Measurements from ENCODE around the gene QRFPR. TPM values are rescaled to one million over a fixed set of nuclear protein-coding genes. Genes with fewer than 3 reads are reported as not detected.

Gene QRFPR
- total RNA-seq, 2 donors from 2014 or later: 0.40 TPM; not detected in 1

DNA sequence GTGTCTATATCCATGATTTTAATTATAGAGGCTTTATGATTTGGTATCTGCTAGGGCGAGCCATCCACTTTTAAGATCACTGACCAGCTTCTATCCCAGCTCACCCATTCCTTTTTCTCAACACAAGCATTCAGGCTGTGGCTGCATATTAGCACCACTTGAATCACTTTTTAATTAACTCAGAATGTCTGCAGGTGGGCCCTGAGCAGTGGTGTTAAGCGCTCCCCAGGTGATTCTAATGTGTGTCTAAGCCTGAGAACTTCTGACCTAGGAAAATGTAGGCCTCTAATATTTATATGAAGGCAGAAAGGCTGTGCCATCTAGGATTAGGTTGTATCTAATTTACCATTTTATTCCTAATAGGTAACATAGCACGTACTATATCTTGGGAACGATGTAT lies 19.8 kb upstream of the QRFPR start:
- intact Hi-C loops (cut with DNase I): no loop called here
- TF ChIP-seq CTCF (IDR thresholded peaks at IDR 0.05): no peak
- TF ChIP-seq POLR2A (IDR thresholded peaks at IDR 0.05): no peak
- no peak for TF ChIP-seq POLR2AphosphoS5 (IDR thresholded peaks at IDR 0.05)
- no peak for DNase-seq (ENCODE audit: low spot score)
- 98% methylated on average over 4 of the region's 4 CpGs for WGBS
- no peaks in the 10 kb centered on the region for H3K4me1 ChIP-seq (replicated peaks)
- H3K36me3 ChIP-seq: no peaks in the 10 kb centered on the region
- H3K27ac ChIP-seq: no peak overlapping the region
- H3K27me3 ChIP-seq (replicated peaks; ENCODE audit: insufficient read depth): no peaks in the 10 kb centered on the region
- no peak overlapping the region for H3K4me3 ChIP-seq
- H3K9me3 ChIP-seq: no peaks in the 10 kb centered on the region

DNA sequence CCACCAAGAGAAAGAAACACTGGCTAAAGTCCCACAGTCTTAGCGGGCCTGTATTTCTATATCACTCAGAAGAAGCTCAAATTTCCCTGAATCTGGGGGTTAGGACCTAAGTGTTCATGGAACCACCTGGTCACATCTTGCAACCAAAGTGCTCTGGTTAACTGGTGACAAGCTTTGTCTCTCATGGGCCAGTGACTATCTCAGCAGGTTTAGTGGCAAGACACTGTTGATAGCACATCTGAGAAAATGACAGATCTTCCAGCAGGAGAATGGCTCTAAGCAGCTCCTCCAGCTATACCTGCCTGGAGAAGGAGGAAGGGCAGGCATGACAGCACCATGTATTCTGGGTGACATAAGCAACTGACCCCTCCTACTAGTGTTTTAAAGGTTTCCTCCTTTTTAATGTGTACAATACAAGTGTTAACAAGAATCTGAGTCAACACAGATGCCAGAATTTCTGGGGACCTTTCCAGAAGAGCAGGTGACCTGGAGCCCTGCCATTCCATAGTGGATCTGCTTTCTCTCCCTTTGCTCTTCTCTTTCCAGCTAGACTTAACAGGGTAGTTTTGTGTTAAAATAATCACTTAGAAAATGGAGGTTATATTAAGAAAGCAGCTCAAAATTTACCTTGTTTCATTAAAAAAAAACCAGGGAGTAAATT lies 17.3 kb upstream of the QRFPR start:
- TF ChIP-seq POLR2AphosphoS5 (IDR thresholded peaks at IDR 0.05) (peak; percentile 51), CTCF (IDR thresholded peaks at IDR 0.05) (no peak), POLR2A (IDR thresholded peaks at IDR 0.05) (no peak)
- Histone ChIP-seq H3K36me3 (no peaks in the 10 kb centered on the region), H3K4me1 (replicated peaks) (no peaks in the 10 kb centered on the region), H3K9me3 (no peaks in the 10 kb centered on the region), H3K4me3 (no peak overlapping the region), H3K27me3 (replicated peaks; ENCODE audit: insufficient read depth) (no peaks in the 10 kb centered on the region), H3K27ac (no peak overlapping the region)
- intact Hi-C loops (cut with DNase I): no loop called here
- DNase-seq (ENCODE audit: low spot score): peak; percentile 18
- 29% methylated on average over 1 of the region's 1 CpG for WGBS

DNA sequence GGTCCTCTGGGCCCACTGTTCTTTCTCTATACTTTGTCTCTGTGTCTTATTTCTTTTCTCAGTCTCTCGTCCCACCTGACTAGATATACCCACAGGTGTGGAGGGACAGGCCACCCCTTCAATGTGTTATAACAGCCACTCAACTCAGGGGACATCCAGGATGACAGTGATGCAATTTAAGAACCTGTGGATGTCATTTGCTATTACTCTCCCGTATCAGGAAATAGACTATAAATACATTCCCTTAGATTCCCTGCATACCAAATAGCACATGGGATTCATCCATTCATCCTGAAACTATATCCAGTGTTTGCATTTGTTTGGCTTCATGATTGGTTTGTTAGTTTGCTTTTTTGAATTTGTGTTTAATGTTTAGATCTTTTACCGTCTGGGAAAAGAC lies 16.6 kb upstream of the QRFPR start:
- no peak for TF ChIP-seq POLR2A (IDR thresholded peaks at IDR 0.05)
- no peak for TF ChIP-seq POLR2AphosphoS5 (IDR thresholded peaks at IDR 0.05)
- no peak for TF ChIP-seq CTCF (IDR thresholded peaks at IDR 0.05)
- no peak overlapping the region for H3K27ac ChIP-seq
- no peaks in the 10 kb centered on the region for H3K36me3 ChIP-seq
- no peak for DNase-seq (ENCODE audit: low spot score)
- no peaks in the 10 kb centered on the region for H3K4me1 ChIP-seq (replicated peaks)
- no peaks in the 10 kb centered on the region for H3K9me3 ChIP-seq
- 45% methylated on average over 3 of the region's 3 CpGs for WGBS
- no peaks in the 10 kb centered on the region for H3K27me3 ChIP-seq (replicated peaks; ENCODE audit: insufficient read depth)
- intact Hi-C loops (cut with DNase I): no loop called here
- no peak overlapping the region for H3K4me3 ChIP-seq

GRCh38 chr4:121392426-121393086 lies 11.7 kb upstream of the QRFPR start:
- Histone ChIP-seq H3K27me3 (replicated peaks; ENCODE audit: insufficient read depth) (no peaks in the 10 kb centered on the region), H3K4me1 (replicated peaks) (no peaks in the 10 kb centered on the region), H3K4me3 (no peak overlapping the region), H3K27ac (no peak overlapping the region), H3K36me3 (no peaks in the 10 kb centered on the region), H3K9me3 (no peaks in the 10 kb centered on the region)
- no peak for DNase-seq (ENCODE audit: low spot score)
- intact Hi-C loops (cut with DNase I): no loop called here
- WGBS: 72% methylated on average over 5 of the region's 5 CpGs
- TF ChIP-seq CTCF (IDR thresholded peaks at IDR 0.05): no peak
- no peak for TF ChIP-seq POLR2A (IDR thresholded peaks at IDR 0.05)
- TF ChIP-seq POLR2AphosphoS5 (IDR thresholded peaks at IDR 0.05): no peak

GRCh38 chr4:121390335-121390734 lies 9.5 kb upstream of the QRFPR start:
- Histone ChIP-seq H3K4me3 (no peak overlapping the region), H3K36me3 (no peaks in the 10 kb centered on the region), H3K9me3 (no peaks in the 10 kb centered on the region), H3K27ac (no peak overlapping the region), H3K4me1 (replicated peaks) (no peaks in the 10 kb centered on the region), H3K27me3 (replicated peaks; ENCODE audit: insufficient read depth) (no peaks in the 10 kb centered on the region)
- intact Hi-C loops (cut with DNase I): no loop called here
- TF ChIP-seq POLR2A (IDR thresholded peaks at IDR 0.05): no peak
- TF ChIP-seq CTCF (IDR thresholded peaks at IDR 0.05): no peak
- no peak for TF ChIP-seq POLR2AphosphoS5 (IDR thresholded peaks at IDR 0.05)
- WGBS: 59% methylated on average over 2 of the region's 2 CpGs
- no peak for DNase-seq (ENCODE audit: low spot score)
